Esophagus muscularis mucosa (tissue), 4 donors: ENCODE results near the gene TTLL4.

Experiments used
- EP300 ChIP-seq: sonication (generic); formaldehyde crosslinking; IDR thresholded peaks from one replicate; pipeline ENCODE4 v1.6.1; 2017; ENCODE audit warnings: antibody characterized with exemption
- POLR2A ChIP-seq: fragments of 450-650 bp; IDR thresholded peaks from one replicate; pipeline ENCODE4 v1.6.1; 2017; ENCODE audit warnings: antibody characterized with exemption, moderate library complexity, mild to moderate bottlenecking, low read depth
- POLR2AphosphoS5 ChIP-seq, 2 donors: sonication (generic); formaldehyde crosslinking; IDR thresholded peaks; one replicate each; pipeline ENCODE4 v1.6.1; 2017; ENCODE audit warnings: antibody characterized with exemption in 2 of 2
- TF ChIP-seq, protein P1 (sequence below), 3 experiments: fragments of 200-600 bp in 2 of 3; fragments of 450-650 bp in 1 of 3; sonication (generic) in 2 of 3; IDR thresholded peaks; one replicate each; pipeline ENCODE4 v1.5.1; 2017 to 2019; ENCODE audit warnings: antibody characterized with exemption in 3 of 3, mild to moderate bottlenecking in 2 of 3, moderate library complexity in 1 of 3

DNA sequence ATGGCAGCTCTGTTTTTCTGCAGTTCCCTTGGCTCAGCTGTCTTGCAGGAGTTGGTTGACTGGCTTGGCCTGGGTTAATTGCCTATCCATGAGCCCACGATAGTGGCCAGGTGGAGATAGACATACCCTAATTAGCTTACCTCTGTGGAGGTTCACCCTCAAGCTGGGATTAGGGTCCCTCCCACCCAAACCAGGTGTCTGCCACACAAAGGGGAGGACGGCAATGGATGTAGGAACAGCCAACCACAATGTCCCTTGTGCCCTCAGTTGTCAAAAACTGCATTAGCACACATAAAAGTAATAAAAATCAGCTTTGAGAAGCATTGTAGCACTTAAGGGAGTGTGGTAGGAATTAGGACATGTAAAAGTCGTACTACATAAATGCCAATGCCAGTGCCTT lies 75.5 kb downstream of the TTLL4 start:
- TF ChIP-seq, protein P1, sequence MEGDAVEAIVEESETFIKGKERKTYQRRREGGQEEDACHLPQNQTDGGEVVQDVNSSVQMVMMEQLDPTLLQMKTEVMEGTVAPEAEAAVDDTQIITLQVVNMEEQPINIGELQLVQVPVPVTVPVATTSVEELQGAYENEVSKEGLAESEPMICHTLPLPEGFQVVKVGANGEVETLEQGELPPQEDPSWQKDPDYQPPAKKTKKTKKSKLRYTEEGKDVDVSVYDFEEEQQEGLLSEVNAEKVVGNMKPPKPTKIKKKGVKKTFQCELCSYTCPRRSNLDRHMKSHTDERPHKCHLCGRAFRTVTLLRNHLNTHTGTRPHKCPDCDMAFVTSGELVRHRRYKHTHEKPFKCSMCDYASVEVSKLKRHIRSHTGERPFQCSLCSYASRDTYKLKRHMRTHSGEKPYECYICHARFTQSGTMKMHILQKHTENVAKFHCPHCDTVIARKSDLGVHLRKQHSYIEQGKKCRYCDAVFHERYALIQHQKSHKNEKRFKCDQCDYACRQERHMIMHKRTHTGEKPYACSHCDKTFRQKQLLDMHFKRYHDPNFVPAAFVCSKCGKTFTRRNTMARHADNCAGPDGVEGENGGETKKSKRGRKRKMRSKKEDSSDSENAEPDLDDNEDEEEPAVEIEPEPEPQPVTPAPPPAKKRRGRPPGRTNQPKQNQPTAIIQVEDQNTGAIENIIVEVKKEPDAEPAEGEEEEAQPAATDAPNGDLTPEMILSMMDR (IDR thresholded peaks at IDR 0.05), result no peak
- TF ChIP-seq POLR2A (no peak), POLR2AphosphoS5 (IDR thresholded peaks at IDR 0.05) (no peak), EP300 (no peak)
